ENCODE data around the gene PLAC1. TPM values are rescaled to one million over a fixed set of nuclear protein-coding genes. Genes with fewer than 3 reads are reported as not detected.

Gene PLAC1
- total and polyA plus RNA-seq, 2 experiments from 2014 or later: 0.50 to 0.83 TPM

GRCh38 chrX:134520860-134521390 is 137.3 kb downstream of the PLAC1 start:
- no peaks in the 10 kb centered on the region for H3K36me3 ChIP-seq (ENCODE audit: insufficient read depth)
- H3K4me2 ChIP-seq: no peak overlapping the region
- H3K4me1 ChIP-seq (ENCODE audit: insufficient read depth): no peaks in the 10 kb centered on the region
- no peak overlapping the region for H3K4me3 ChIP-seq
- no peaks in the 10 kb centered on the region for H3K4me1 Mint-ChIP-seq
- H2AFZ ChIP-seq: no peak overlapping the region
- H3K9me2 ChIP-seq (ENCODE audit: insufficient read depth): no peaks in the 10 kb centered on the region
- H3K27me3 Mint-ChIP-seq (ENCODE audit: insufficient read depth, low read depth, poor library complexity): no peaks in the 10 kb centered on the region
- no peaks in the 10 kb centered on the region for H4K20me1 ChIP-seq (replicated peaks; ENCODE audit: insufficient read depth)
- ATAC-seq: peak; percentile 98
- no peaks in the 10 kb centered on the region; the same call in 2 of the 3 replicates for H3K9me3 Mint-ChIP-seq
- no peaks in the 10 kb centered on the region for H3F3A ChIP-seq (replicated peaks; ENCODE audit: low read depth)
- no peak overlapping the region for H3K27ac Mint-ChIP-seq
- H3K27ac ChIP-seq (ENCODE audit: low read depth): no peak overlapping the region
- no peaks in the 10 kb centered on the region for H3K27me3 ChIP-seq (ENCODE audit: insufficient read depth)
- H3K4me3 Mint-ChIP-seq: no peak overlapping the region
- no peaks in the 10 kb centered on the region for H3K79me2 ChIP-seq (replicated peaks; ENCODE audit: insufficient read depth)
- DNase-seq (ENCODE audit: low spot score): peak; percentile 80
- no peak for TF ChIP-seq ETS1 (IDR thresholded peaks at IDR 0.05)
- TF ChIP-seq, protein P1, sequence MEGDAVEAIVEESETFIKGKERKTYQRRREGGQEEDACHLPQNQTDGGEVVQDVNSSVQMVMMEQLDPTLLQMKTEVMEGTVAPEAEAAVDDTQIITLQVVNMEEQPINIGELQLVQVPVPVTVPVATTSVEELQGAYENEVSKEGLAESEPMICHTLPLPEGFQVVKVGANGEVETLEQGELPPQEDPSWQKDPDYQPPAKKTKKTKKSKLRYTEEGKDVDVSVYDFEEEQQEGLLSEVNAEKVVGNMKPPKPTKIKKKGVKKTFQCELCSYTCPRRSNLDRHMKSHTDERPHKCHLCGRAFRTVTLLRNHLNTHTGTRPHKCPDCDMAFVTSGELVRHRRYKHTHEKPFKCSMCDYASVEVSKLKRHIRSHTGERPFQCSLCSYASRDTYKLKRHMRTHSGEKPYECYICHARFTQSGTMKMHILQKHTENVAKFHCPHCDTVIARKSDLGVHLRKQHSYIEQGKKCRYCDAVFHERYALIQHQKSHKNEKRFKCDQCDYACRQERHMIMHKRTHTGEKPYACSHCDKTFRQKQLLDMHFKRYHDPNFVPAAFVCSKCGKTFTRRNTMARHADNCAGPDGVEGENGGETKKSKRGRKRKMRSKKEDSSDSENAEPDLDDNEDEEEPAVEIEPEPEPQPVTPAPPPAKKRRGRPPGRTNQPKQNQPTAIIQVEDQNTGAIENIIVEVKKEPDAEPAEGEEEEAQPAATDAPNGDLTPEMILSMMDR (conservative IDR thresholded peaks at IDR 0.05; ENCODE audit: low read depth in 2 of 2): peak; percentile 70 to 80
- no peak for TF ChIP-seq ZNF114 (CRISPR knock-in tag; IDR thresholded peaks at IDR 0.05)
- 0 out of 2 replicates have a peak, but pooled peaks have one; percentile 5 for TF ChIP-seq CREB1 (CRISPR knock-in tag; IDR thresholded peaks at IDR 0.05; ENCODE audit: low read depth)
- TF ChIP-seq ZNF331 (CRISPR knock-in tag; IDR thresholded peaks at IDR 0.05; ENCODE audit: low read depth): peak; percentile 53; the same call in 1 of the 2 replicates
- no peaks in the 10 kb centered on the region for H3K36me3 Mint-ChIP-seq (ENCODE audit: low read depth)

MicroRNAs within 50 kb of the gene (microRNA counts, 767-probe panel; counts per million panel counts)
- microRNA hsa-miR-424-5p (not detected), microRNA hsa-miR-450a-5p (not detected), microRNA hsa-miR-450b-3p (not detected), microRNA hsa-miR-450b-5p (not detected), microRNA hsa-miR-503 (not detected), microRNA hsa-miR-542-3p (not detected), microRNA hsa-miR-542-5p (not detected)

Small RNA genes lying within 50 kb of the gene (microRNA-seq; reads per million reads assigned to microRNA genes)
- gene MIR424 (142 reads per million, percentile 70 among the genes with 10 or more reads in this experiment), gene MIR450A1 (1.1 reads per million), gene MIR450A2 (1.1 reads per million), gene MIR450B (not detected), gene MIR503 (12.6 reads per million, percentile 37 among the genes with 10 or more reads in this experiment), gene MIR542 (3.8 reads per million, percentile 15 among the genes with 10 or more reads in this experiment)

Small RNA genes lying within 50 kb of the gene (small RNA-seq; reads per million reads assigned to genes)
- not detected for gene AC004383.1 (ENCODE audit: low replicate concordance)
- gene MIR450A1 (ENCODE audit: low replicate concordance): not detected
- gene MIR450A2 (ENCODE audit: low replicate concordance): not detected
- gene MIR450B (ENCODE audit: low replicate concordance): 0.07 reads per million
- 0.20 reads per million for gene MIR503 (ENCODE audit: low replicate concordance)
- gene MIR542 (ENCODE audit: low replicate concordance): 0.67 reads per million, percentile 46 among the genes with 10 or more reads in this experiment

Other genes starting within 250 kb of the PLAC1 start
- 27.0 and 53.1 TPM in 2 replicates for gene HPRT1, start 198.3 kb downstream of the PLAC1 start, total RNA-seq (2014; rRNA removed; shearing (Covaris generic))
- 76.8 and 79.4 TPM in 2 replicates for gene HPRT1, start 198.3 kb downstream of the PLAC1 start, polyA plus RNA-seq (2016; fragmentation: Nextera tagmentation; extraction: Ambion mirVana)
- 25.7 and 37.7 TPM in 2 replicates for gene PABIR2, start 138.7 kb upstream of the PLAC1 start, total RNA-seq (2014; rRNA removed; shearing (Covaris generic))
- gene PABIR2, start 138.7 kb upstream of the PLAC1 start, polyA plus RNA-seq (2016; fragmentation: Nextera tagmentation; extraction: Ambion mirVana): 15.2 and 16.2 TPM in 2 replicates